D721Med (cell line): ENCODE results near the gene PASD1.
A peak's percentile ranks its signal among the peaks of the same experiment; 100 is the strongest.
"Not testable (repeated sequence)": the region's sequence is repeated elsewhere in the genome, so short reads cannot be mapped to it uniquely, and the experiment has no call there.

Source experiments
- DNase-seq: peaks from one replicate; pipeline ENCODE4 v3.0.0; 2011; ENCODE audit warnings: low spot score; ENCODE audit not compliant: insufficient read length
- FAIRE-seq: peaks from 2 replicates; lab custom pipeline; 2011; peaks lifted over from hg19 to GRCh38; lab: Jason Lieb, UNC
- CTCF ChIP-seq: IDR thresholded peaks from 2 replicates; pipeline ENCODE4 v1.5.1; 2012; ENCODE audit warnings: mild to moderate bottlenecking, control low read depth; ENCODE audit not compliant: insufficient read depth; ENCODE audit errors: missing control alignments

Gene PASD1

GRCh38 chrX:151570561-151570960 lies 7.1 kb downstream of the PASD1 start:
- DNase-seq (no peak), FAIRE-seq (no peak)
- no peak for TF ChIP-seq CTCF

- not testable (repeated sequence) for FAIRE-seq, DNase-seq
Observed at GRCh38 chrX:151593384-151593783, 29.9 kb downstream of the PASD1 start.

GRCh38 chrX:151596282-151596681 lies 32.8 kb downstream of the PASD1 start:
- FAIRE-seq: no peak
- no peak for DNase-seq
- no peak for TF ChIP-seq CTCF

- DNase-seq: no peak
- TF ChIP-seq CTCF: no peak
- no peak for FAIRE-seq
Observed at GRCh38 chrX:151604931-151605330, 41.5 kb downstream of the PASD1 start.

- no peak for FAIRE-seq
- DNase-seq: no peak
- TF ChIP-seq CTCF: no peak
Observed at GRCh38 chrX:151609222-151609621, 45.7 kb downstream of the PASD1 start.

GRCh38 chrX:151621422-151621821 lies 57.9 kb downstream of the PASD1 start:
- no peak for TF ChIP-seq CTCF
- FAIRE-seq (no peak), DNase-seq (no peak)

GRCh38 chrX:151624677-151625076 lies 61.2 kb downstream of the PASD1 start:
- FAIRE-seq (peak; percentile 55), DNase-seq (no peak)
- no peak for TF ChIP-seq CTCF

- no peak for FAIRE-seq
- TF ChIP-seq CTCF: no peak
- no peak for DNase-seq
Observed at GRCh38 chrX:151631822-151632221, 68.3 kb downstream of the PASD1 start.
